Measurements from ENCODE around the gene NGF. TPM values are rescaled to one million over a fixed set of nuclear protein-coding genes. Genes with fewer than 3 reads are reported as not detected.

Gene NGF
- total RNA-seq, 1 donor from 2014 or later = 2.7 TPM

DNA sequence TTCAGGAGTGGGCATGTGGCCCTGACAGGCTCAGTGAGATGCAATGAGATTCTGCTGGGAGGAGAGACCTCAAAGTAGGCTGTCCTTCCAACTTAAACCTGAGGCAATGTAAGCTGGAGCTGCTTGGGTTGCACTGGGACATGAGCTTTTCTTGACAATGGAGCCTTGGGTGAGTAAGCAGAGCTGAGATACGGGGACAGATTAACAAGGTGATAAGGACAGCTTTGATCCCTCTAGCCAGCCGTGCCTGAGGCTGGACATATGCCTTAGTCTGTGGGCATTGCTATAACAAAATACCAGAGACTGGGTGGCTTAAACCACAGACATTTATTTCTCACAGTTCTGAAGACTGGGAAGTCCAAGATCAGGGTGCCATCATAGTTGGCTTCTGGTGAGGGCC, 18.3 kb upstream of the NGF start:
- no peak for DNase-seq (ENCODE audit: extremely low spot score in 2 of 2)
- H3K4me1 ChIP-seq = peaks cover 5% of the 10 kb centered on the region
- no peaks in the 10 kb centered on the region for H3K9me3 ChIP-seq
- intact Hi-C loops (cut with DNase I) = loop anchor here (10.0 kb wide), 1 partner anchor 98 kb away; no protein-coding TSS in a partner anchor
- no peaks in the 10 kb centered on the region for H3K36me3 ChIP-seq
- H3K27ac ChIP-seq = no peak overlapping the region
- H3K4me3 ChIP-seq = no peak overlapping the region
- H3K27me3 ChIP-seq = no peaks in the 10 kb centered on the region
- no peak for TF ChIP-seq POLR2AphosphoS5 (IDR thresholded peaks at IDR 0.05; ENCODE audit: insufficient read depth in 1 of 2, low read depth in 1 of 2)
- TF ChIP-seq POLR2A (IDR thresholded peaks at IDR 0.05) = no peak
- TF ChIP-seq, protein P1, sequence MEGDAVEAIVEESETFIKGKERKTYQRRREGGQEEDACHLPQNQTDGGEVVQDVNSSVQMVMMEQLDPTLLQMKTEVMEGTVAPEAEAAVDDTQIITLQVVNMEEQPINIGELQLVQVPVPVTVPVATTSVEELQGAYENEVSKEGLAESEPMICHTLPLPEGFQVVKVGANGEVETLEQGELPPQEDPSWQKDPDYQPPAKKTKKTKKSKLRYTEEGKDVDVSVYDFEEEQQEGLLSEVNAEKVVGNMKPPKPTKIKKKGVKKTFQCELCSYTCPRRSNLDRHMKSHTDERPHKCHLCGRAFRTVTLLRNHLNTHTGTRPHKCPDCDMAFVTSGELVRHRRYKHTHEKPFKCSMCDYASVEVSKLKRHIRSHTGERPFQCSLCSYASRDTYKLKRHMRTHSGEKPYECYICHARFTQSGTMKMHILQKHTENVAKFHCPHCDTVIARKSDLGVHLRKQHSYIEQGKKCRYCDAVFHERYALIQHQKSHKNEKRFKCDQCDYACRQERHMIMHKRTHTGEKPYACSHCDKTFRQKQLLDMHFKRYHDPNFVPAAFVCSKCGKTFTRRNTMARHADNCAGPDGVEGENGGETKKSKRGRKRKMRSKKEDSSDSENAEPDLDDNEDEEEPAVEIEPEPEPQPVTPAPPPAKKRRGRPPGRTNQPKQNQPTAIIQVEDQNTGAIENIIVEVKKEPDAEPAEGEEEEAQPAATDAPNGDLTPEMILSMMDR (IDR thresholded peaks at IDR 0.05) = no peak

DNA sequence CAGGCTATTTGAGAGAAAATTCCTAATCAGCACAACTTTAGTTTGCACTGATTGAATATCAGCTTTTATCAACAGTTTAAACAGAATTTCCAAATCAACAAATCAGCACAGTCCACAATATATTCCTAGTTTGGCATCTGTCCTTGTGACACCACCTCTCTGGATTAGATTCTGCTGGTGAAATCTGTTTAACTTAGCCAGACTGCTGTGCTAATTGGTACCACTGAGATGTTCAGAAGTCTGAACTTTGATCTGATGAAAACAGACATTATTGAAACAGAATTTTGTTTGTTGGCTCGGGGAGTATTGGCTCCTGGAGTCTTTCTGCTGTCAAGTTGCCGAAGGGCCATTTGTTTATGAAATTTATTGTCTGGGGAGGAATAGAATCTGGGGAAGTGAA, 17.0 kb upstream of the NGF start:
- no peaks in the 10 kb centered on the region for H3K9me3 ChIP-seq
- no peak for DNase-seq (ENCODE audit: extremely low spot score in 2 of 2)
- no peak overlapping the region for H3K27ac ChIP-seq
- H3K4me1 ChIP-seq = peaks cover 5% of the 10 kb centered on the region
- TF ChIP-seq, protein P1 (IDR thresholded peaks at IDR 0.05) = no peak
- TF ChIP-seq POLR2AphosphoS5 (IDR thresholded peaks at IDR 0.05; ENCODE audit: insufficient read depth in 1 of 2, low read depth in 1 of 2) = no peak
- no peak for TF ChIP-seq POLR2A (IDR thresholded peaks at IDR 0.05)
- H3K36me3 ChIP-seq = no peaks in the 10 kb centered on the region
- H3K4me3 ChIP-seq = no peak overlapping the region
- intact Hi-C loops (cut with DNase I) = loop anchor here (10.0 kb wide), 1 partner anchor 100 kb away; no protein-coding TSS in a partner anchor
- no peaks in the 10 kb centered on the region for H3K27me3 ChIP-seq

DNA sequence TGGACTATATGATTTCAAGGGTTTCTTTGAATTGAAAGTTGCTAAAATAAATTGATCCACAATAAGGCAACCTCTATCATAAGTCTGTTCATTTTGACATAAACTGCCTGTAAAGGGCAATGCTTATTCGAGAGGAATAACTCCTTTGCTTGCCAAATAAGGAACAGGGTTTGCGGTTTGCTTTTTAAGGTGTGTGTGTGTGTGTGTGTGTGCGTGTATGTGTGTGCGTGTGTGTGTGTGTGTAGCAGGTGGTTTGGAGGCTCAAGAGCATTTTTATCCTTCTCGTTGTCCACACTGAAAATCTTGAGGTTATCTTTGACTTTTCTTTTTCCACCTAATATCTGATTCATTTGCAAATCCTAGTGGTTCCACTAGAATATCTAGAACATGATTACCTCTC, 13.1 kb upstream of the NGF start:
- Histone ChIP-seq H3K36me3 (no peaks in the 10 kb centered on the region), H3K9me3 (no peaks in the 10 kb centered on the region), H3K4me1 (peaks cover 5% of the 10 kb centered on the region), H3K27ac (no peak overlapping the region), H3K27me3 (no peaks in the 10 kb centered on the region), H3K4me3 (no peak overlapping the region)
- intact Hi-C loops (cut with DNase I) = loop anchor here (10.0 kb wide), 1 partner anchor 104 kb away; no protein-coding TSS in a partner anchor
- DNase-seq (ENCODE audit: extremely low spot score in 2 of 2) = no peak
- TF ChIP-seq POLR2AphosphoS5 (IDR thresholded peaks at IDR 0.05; ENCODE audit: insufficient read depth in 1 of 2, low read depth in 1 of 2) = no peak

DNA sequence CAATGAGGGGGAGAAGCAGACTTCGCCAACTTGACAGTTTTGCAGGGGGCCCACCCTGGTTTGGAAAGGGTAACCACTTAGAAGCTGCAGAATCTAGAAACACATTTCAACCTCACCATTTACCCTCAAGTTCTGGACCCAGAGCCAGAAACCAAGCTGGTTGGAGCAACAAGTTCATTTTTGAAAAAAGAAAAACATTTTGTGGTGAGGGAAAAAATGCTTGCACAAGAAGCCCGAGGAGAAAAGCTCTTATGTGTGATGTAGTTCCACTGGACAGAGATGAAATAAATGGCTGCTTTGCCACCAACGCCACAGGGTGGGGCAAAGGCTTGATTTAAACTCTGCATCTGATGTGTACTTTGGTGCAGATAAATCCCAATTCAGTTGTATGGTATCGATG, 10.6 kb upstream of the NGF start:
- DNase-seq (ENCODE audit: extremely low spot score in 2 of 2) = no peak
- Histone ChIP-seq H3K36me3 (no peaks in the 10 kb centered on the region), H3K4me1 (no peaks in the 10 kb centered on the region), H3K4me3 (no peak overlapping the region), H3K27ac (no peak overlapping the region), H3K9me3 (no peaks in the 10 kb centered on the region), H3K27me3 (no peaks in the 10 kb centered on the region)
- no peak for TF ChIP-seq POLR2A (IDR thresholded peaks at IDR 0.05)
- TF ChIP-seq, protein P1 (IDR thresholded peaks at IDR 0.05) = no peak
- no peak for TF ChIP-seq POLR2AphosphoS5 (IDR thresholded peaks at IDR 0.05; ENCODE audit: insufficient read depth in 1 of 2, low read depth in 1 of 2)
- intact Hi-C loops (cut with DNase I) = no loop called here

DNA sequence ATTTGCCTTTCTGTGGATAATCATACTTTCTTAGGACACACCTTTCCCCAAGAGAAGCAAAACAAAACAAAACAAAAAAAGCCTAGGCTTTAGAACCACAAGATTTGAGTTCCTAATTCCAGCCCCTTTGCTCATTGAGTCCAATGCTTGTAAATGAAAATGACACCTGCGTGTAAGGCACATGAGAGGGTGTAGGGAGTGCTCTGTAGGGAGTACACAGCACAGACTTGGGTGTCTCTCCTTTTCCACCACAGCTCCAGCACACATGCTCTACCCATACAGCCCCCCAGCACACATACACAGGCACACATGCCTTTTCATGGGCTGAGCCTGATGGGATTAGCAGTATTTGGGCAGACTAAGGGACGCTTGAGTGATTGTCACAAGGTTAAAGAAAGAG, 9.2 kb upstream of the NGF start:
- no peak for TF ChIP-seq POLR2A (IDR thresholded peaks at IDR 0.05)
- no peak for TF ChIP-seq POLR2AphosphoS5 (IDR thresholded peaks at IDR 0.05; ENCODE audit: insufficient read depth in 1 of 2, low read depth in 1 of 2)
- no peaks in the 10 kb centered on the region for H3K27me3 ChIP-seq
- no peaks in the 10 kb centered on the region for H3K9me3 ChIP-seq
- DNase-seq (ENCODE audit: extremely low spot score in 2 of 2) = no peak
- no peaks in the 10 kb centered on the region for H3K4me1 ChIP-seq
- H3K36me3 ChIP-seq = no peaks in the 10 kb centered on the region
- no peak overlapping the region for H3K27ac ChIP-seq
- intact Hi-C loops (cut with DNase I) = no loop called here
- H3K4me3 ChIP-seq = no peak overlapping the region

DNA sequence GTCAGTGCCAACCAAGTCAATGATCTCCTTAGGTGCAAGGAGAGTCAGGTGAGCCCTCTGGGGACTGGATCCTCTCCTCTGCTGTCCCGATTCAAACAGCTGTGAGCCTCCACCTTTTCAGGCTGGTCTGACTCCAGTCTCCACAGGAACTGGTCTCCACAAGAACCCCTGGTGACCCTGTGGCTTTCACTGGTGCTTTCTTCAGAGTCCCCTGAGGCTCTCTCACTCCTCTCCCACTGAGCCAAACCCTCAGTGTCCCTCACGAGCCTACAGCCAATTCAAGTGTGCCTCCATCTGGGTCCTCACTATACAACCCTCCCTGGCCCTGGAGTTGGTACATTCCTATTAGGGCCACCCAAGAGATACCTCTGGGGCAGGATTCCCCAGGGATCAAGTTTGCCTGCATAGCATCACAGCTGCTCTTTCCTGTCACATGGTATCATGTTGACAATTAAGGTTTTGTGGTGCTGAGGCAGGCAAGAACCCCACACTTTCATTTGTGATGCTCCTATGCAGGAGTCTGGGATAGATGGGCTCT, 5.2 kb upstream of the NGF start:
- peaks cover 5% of the 10 kb centered on the region for H3K4me1 ChIP-seq
- H3K9me3 ChIP-seq = no peaks in the 10 kb centered on the region
- intact Hi-C loops (cut with DNase I) = no loop called here
- H3K27ac ChIP-seq = no peak overlapping the region
- no peaks in the 10 kb centered on the region for H3K27me3 ChIP-seq
- no peak overlapping the region for H3K4me3 ChIP-seq
- H3K36me3 ChIP-seq = no peaks in the 10 kb centered on the region
- DNase-seq (ENCODE audit: extremely low spot score in 2 of 2) = no peak
- TF ChIP-seq, protein P1 (IDR thresholded peaks at IDR 0.05) = no peak
- no peak for TF ChIP-seq POLR2AphosphoS5 (IDR thresholded peaks at IDR 0.05; ENCODE audit: insufficient read depth in 1 of 2, low read depth in 1 of 2)
- TF ChIP-seq POLR2A (IDR thresholded peaks at IDR 0.05) = no peak
